Neuronal stem cell (in vitro differentiated cells): ENCODE measurements around the gene LPO.

Experiments
- DNase-seq: peaks from one replicate; pipeline ENCODE4 v3.0.0-alpha.2; 2013; ENCODE audit warnings: low spot score
- H2AFZ ChIP-seq: one replicate; pipeline ENCODE4 v1.6.1; 2013; ENCODE audit warnings: mild to moderate bottlenecking, low read length, inconsistent platforms
- H2AK5ac ChIP-seq: 2 replicates; pipeline ENCODE4 v1.6.1; 2013; ENCODE audit warnings: low read depth, mild to moderate bottlenecking, inconsistent platforms, low read length, moderate library complexity, mixed read lengths
- H2BK120ac ChIP-seq: 2 replicates; pipeline ENCODE4 v1.6.1; 2013; ENCODE audit warnings: low read depth, mild to moderate bottlenecking, inconsistent platforms, low read length, moderate library complexity, mixed read lengths
- H2BK12ac ChIP-seq: one replicate; pipeline ENCODE4 v1.6.1; 2013; ENCODE audit warnings: low read length, inconsistent platforms
- H2BK15ac ChIP-seq: 2 replicates; pipeline ENCODE4 v1.6.1; 2013; ENCODE audit warnings: mild to moderate bottlenecking, low read length, inconsistent platforms, mixed read lengths
- H2BK5ac ChIP-seq: one replicate; pipeline ENCODE4 v1.6.1; 2013; ENCODE audit warnings: inconsistent platforms, mild to moderate bottlenecking, low read length, moderate library complexity
- H3K14ac ChIP-seq: one replicate; pipeline ENCODE4 v1.6.1; 2013; ENCODE audit warnings: low read length, inconsistent platforms
- H3K18ac ChIP-seq: 2 replicates; pipeline ENCODE4 v1.6.1; 2013; ENCODE audit warnings: low read length, inconsistent platforms
- H3K23ac ChIP-seq: 2 replicates; pipeline ENCODE4 v1.6.1; 2013; ENCODE audit warnings: low read depth, mild to moderate bottlenecking, mixed read lengths, low read length, inconsistent platforms; ENCODE audit not compliant: poor library complexity
- H3K27ac ChIP-seq: replicated peaks from 3 replicates; pipeline ENCODE4 v1.5.1; 2013; ENCODE audit warnings: low read length, inconsistent platforms
- H3K27me3 ChIP-seq, 3 experiments: 2 replicates each; pipeline ENCODE4 v1.6.1; 2013; ENCODE audit warnings: low read length in 3 of 3, mild to moderate bottlenecking in 2 of 3, inconsistent platforms in 1 of 3, low read depth in 1 of 3, mixed read lengths in 1 of 3, moderate library complexity in 1 of 3; ENCODE audit not compliant: control insufficient read depth in 3 of 3, insufficient read depth in 3 of 3
- H3K36me3 ChIP-seq, 2 donors: replicated peaks in 1 of 2; 2 replicates each; pipeline ENCODE4 v1.6.1; 2013; ENCODE audit warnings: low read length in 2 of 2; ENCODE audit not compliant: control insufficient read depth in 2 of 2, insufficient read depth in 2 of 2
- H3K4ac ChIP-seq: 2 replicates; pipeline ENCODE4 v1.6.1; 2013; ENCODE audit warnings: inconsistent platforms, mild to moderate bottlenecking, low read length, moderate library complexity
- H3K4me1 ChIP-seq, 2 donors: 1 replicate in 1 of 2; 2 replicates in 1 of 2; pipeline ENCODE4 v1.6.1; 2013; ENCODE audit warnings: low read length in 2 of 2, low read depth in 1 of 2; ENCODE audit not compliant: control insufficient read depth in 2 of 2, insufficient read depth in 1 of 2
- H3K4me2 ChIP-seq: one replicate; pipeline ENCODE4 v1.6.1; 2013; ENCODE audit warnings: mild to moderate bottlenecking, low read length, inconsistent platforms; ENCODE audit not compliant: insufficient read depth, poor library complexity, severe bottlenecking
- H3K4me3 ChIP-seq, 2 donors: 2 replicates each; pipeline ENCODE4 v1.5.1; 2013; ENCODE audit warnings: low read length in 2 of 2, mild to moderate bottlenecking in 2 of 2, inconsistent platforms in 1 of 2, moderate library complexity in 1 of 2
- H3K79me1 ChIP-seq: one replicate; pipeline ENCODE4 v1.6.1; 2013; ENCODE audit warnings: low read depth, mild to moderate bottlenecking, inconsistent platforms, low read length, moderate library complexity
- H3K9ac ChIP-seq: one replicate; pipeline ENCODE4 v1.6.1; 2013; ENCODE audit warnings: mild to moderate bottlenecking, low read depth, low read length, inconsistent platforms; ENCODE audit not compliant: poor library complexity
- H3K9me3 ChIP-seq, 2 donors: replicated peaks in 1 of 2; 2 replicates each; pipeline versions ENCODE3 to v1.6.1; 2013; ENCODE audit warnings: low read length in 2 of 2, mild to moderate bottlenecking in 2 of 2, inconsistent platforms in 1 of 2, low read depth in 1 of 2, mixed read lengths in 1 of 2, moderate library complexity in 1 of 2; ENCODE audit not compliant: control insufficient read depth in 2 of 2, insufficient read depth in 1 of 2
- H4K8ac ChIP-seq: one replicate; pipeline ENCODE4 v1.6.1; 2013; ENCODE audit warnings: low read depth, mild to moderate bottlenecking, inconsistent platforms, low read length, moderate library complexity
- H4K91ac ChIP-seq: one replicate; pipeline ENCODE4 v1.6.1; 2013; ENCODE audit warnings: low read length, low read depth, mild to moderate bottlenecking, inconsistent platforms; ENCODE audit not compliant: poor library complexity
- WGBS, 2 donors: extraction: QIAGEN DNeasy Blood & Tissue Kit; methylation state at CpG; one replicate each; pipeline ENCODE4 v1.1.7; 2013; ENCODE audit warnings: missing lambda C conversion rate in 2 of 2, mixed read lengths in 1 of 2; ENCODE audit not compliant: insufficient read length in 2 of 2, insufficient replicate concordance in 1 of 2; ENCODE audit errors: extremely low coverage in 2 of 2; 5-methylcytosine and 5-hydroxymethylcytosine counted together

Gene LPO

GRCh38 chr17:58202859-58203258 lies 35.5 kb upstream of the LPO start:
- WGBS, 2 donors: no CpG with 5 or more reads among the region's 7 CpGs
- Histone ChIP-seq H4K91ac (no peak overlapping the region), H2AFZ (no peak overlapping the region), H3K9me3 (no peaks in the 10 kb centered on the region), H3K4me3 (no peak overlapping the region), H3K27me3 (peaks cover 0 to 10% (median 0%) of the 10 kb centered on the region in 3 experiments), H2BK12ac (no peak overlapping the region), H3K14ac (no peak overlapping the region), H2BK120ac (no peak overlapping the region), H2AK5ac (no peak overlapping the region), H2BK5ac (no peak overlapping the region), H3K23ac (no peak overlapping the region), H3K9ac (no peak overlapping the region), H3K4ac (no peak overlapping the region), H4K8ac (no peak overlapping the region), H2BK15ac (no peak overlapping the region), H3K79me1 (no peaks in the 10 kb centered on the region), H3K36me3 (peaks cover 5 to 26% of the 10 kb centered on the region in 2 donors), H3K18ac (no peak overlapping the region), H3K4me1 (no peaks in the 10 kb centered on the region), H3K4me2 (no peak overlapping the region), H3K27ac (no peak overlapping the region)
- DNase-seq: no peak

GRCh38 chr17:58204796-58205195 lies 33.6 kb upstream of the LPO start:
- Histone ChIP-seq H3K9ac (no peak overlapping the region), H2AFZ (no peak overlapping the region), H3K4me3 (no peak overlapping the region), H3K27me3 (no peaks in the 10 kb centered on the region), H3K18ac (no peak overlapping the region), H3K4me1 (no peaks in the 10 kb centered on the region), H3K27ac (no peak overlapping the region), H4K91ac (no peak overlapping the region), H2BK12ac (no peak overlapping the region), H3K36me3 (peaks cover 10 to 40% of the 10 kb centered on the region in 2 donors), H3K9me3 (no peaks in the 10 kb centered on the region), H2BK120ac (no peak overlapping the region), H4K8ac (no peak overlapping the region), H3K23ac (no peak overlapping the region), H3K4ac (no peak overlapping the region), H3K4me2 (no peak overlapping the region), H3K14ac (no peak overlapping the region), H3K79me1 (no peaks in the 10 kb centered on the region), H2AK5ac (no peak overlapping the region), H2BK15ac (no peak overlapping the region), H2BK5ac (no peak overlapping the region)
- no CpG with 5 or more reads among the region's 5 CpGs for WGBS, 2 donors
- DNase-seq: no peak

GRCh38 chr17:58205936-58206335 lies 32.4 kb upstream of the LPO start:
- WGBS, 2 donors: no CpG with 5 or more reads among the region's 11 CpGs

GRCh38 chr17:58207451-58207850 lies 30.9 kb upstream of the LPO start:
- no peak overlapping the region for H3K4ac ChIP-seq
- no peak for DNase-seq
- no peak overlapping the region for H4K91ac ChIP-seq
- no peaks in the 10 kb centered on the region for H3K27me3 ChIP-seq
- no peak overlapping the region for H3K4me2 ChIP-seq
- H3K9ac ChIP-seq: no peak overlapping the region
- no peak overlapping the region for H2AFZ ChIP-seq
- H3K4me3 ChIP-seq: no peak overlapping the region
- H2AK5ac ChIP-seq: no peak overlapping the region
- no peak overlapping the region for H2BK15ac ChIP-seq
- no peak overlapping the region for H3K18ac ChIP-seq
- no peaks in the 10 kb centered on the region for H3K79me1 ChIP-seq
- peaks cover 23 to 67% of the 10 kb centered on the region in 2 donors for H3K36me3 ChIP-seq
- H3K4me1 ChIP-seq: no peaks in the 10 kb centered on the region
- no peak overlapping the region for H3K23ac ChIP-seq
- no peak overlapping the region for H2BK12ac ChIP-seq
- no peaks in the 10 kb centered on the region for H3K9me3 ChIP-seq
- H4K8ac ChIP-seq: no peak overlapping the region
- H3K14ac ChIP-seq: no peak overlapping the region
- H2BK5ac ChIP-seq: no peak overlapping the region
- H2BK120ac ChIP-seq: no peak overlapping the region
- no CpG with 5 or more reads among the region's 3 CpGs for WGBS, 2 donors
- no peak overlapping the region for H3K27ac ChIP-seq

More at GRCh38 chr17:58205936-58206335, 32.4 kb upstream of the LPO start:
- Histone ChIP-seq H3K14ac (no peak overlapping the region), H4K8ac (no peak overlapping the region), H3K36me3 (peaks cover 18 to 52% of the 10 kb centered on the region in 2 donors), H3K23ac (no peak overlapping the region), H3K4me3 (no peak overlapping the region), H3K4me2 (no peak overlapping the region), H2AK5ac (no peak overlapping the region), H2BK15ac (no peak overlapping the region), H3K9me3 (no peaks in the 10 kb centered on the region), H3K79me1 (no peaks in the 10 kb centered on the region), H2BK12ac (no peak overlapping the region), H3K27me3 (no peaks in the 10 kb centered on the region), H2BK5ac (no peak overlapping the region), H3K4me1 (no peaks in the 10 kb centered on the region), H4K91ac (no peak overlapping the region), H2AFZ (no peak overlapping the region), H3K9ac (no peak overlapping the region), H3K4ac (no peak overlapping the region), H3K27ac (no peak overlapping the region), H2BK120ac (no peak overlapping the region), H3K18ac (no peak overlapping the region)
- DNase-seq: no peak
